ENCODE data around the gene INPP5E. TPM values are rescaled to one million over a fixed set of nuclear protein-coding genes. Genes with fewer than 3 reads are reported as not detected.

Gene INPP5E
- total RNA-seq, 1 donor from 2014 or later = 24.0 TPM

DNA sequence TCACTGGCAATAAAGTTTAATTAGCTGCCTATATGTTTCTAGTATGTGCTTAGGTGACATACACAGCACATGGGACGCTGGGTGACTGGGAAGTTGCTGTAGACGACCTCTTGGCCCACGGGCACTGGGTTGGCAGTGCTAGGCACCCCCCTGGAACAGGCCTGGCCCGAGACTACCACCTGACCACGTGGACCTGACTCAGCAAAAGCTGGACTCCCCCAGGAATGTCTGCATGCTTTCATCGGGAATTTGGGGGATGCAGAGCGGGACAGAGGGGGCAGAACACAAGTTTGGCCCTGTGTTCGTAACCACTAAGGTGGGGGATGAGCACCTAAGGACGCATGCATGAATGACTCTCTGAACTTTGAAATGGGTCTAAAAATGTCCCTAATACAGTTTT is 16.6 kb upstream of the INPP5E start:
- Mint-ChIP-seq H3K27ac (no peak overlapping the region), H3K36me3 (peaks cover 6% of the 10 kb centered on the region), H3K9me3 (no peaks in the 10 kb centered on the region), H3K4me1 (ENCODE audit: unreplicated experiment) (no peaks in the 10 kb centered on the region), H3K27me3 (no peaks in the 10 kb centered on the region), H3K4me3 (no peak overlapping the region)
- DNase-seq (ENCODE audit: extremely low spot score, unreplicated experiment) = no peak
- TF ChIP-seq, protein P1, sequence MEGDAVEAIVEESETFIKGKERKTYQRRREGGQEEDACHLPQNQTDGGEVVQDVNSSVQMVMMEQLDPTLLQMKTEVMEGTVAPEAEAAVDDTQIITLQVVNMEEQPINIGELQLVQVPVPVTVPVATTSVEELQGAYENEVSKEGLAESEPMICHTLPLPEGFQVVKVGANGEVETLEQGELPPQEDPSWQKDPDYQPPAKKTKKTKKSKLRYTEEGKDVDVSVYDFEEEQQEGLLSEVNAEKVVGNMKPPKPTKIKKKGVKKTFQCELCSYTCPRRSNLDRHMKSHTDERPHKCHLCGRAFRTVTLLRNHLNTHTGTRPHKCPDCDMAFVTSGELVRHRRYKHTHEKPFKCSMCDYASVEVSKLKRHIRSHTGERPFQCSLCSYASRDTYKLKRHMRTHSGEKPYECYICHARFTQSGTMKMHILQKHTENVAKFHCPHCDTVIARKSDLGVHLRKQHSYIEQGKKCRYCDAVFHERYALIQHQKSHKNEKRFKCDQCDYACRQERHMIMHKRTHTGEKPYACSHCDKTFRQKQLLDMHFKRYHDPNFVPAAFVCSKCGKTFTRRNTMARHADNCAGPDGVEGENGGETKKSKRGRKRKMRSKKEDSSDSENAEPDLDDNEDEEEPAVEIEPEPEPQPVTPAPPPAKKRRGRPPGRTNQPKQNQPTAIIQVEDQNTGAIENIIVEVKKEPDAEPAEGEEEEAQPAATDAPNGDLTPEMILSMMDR (conservative IDR thresholded peaks at IDR 0.05) = no peak

DNA sequence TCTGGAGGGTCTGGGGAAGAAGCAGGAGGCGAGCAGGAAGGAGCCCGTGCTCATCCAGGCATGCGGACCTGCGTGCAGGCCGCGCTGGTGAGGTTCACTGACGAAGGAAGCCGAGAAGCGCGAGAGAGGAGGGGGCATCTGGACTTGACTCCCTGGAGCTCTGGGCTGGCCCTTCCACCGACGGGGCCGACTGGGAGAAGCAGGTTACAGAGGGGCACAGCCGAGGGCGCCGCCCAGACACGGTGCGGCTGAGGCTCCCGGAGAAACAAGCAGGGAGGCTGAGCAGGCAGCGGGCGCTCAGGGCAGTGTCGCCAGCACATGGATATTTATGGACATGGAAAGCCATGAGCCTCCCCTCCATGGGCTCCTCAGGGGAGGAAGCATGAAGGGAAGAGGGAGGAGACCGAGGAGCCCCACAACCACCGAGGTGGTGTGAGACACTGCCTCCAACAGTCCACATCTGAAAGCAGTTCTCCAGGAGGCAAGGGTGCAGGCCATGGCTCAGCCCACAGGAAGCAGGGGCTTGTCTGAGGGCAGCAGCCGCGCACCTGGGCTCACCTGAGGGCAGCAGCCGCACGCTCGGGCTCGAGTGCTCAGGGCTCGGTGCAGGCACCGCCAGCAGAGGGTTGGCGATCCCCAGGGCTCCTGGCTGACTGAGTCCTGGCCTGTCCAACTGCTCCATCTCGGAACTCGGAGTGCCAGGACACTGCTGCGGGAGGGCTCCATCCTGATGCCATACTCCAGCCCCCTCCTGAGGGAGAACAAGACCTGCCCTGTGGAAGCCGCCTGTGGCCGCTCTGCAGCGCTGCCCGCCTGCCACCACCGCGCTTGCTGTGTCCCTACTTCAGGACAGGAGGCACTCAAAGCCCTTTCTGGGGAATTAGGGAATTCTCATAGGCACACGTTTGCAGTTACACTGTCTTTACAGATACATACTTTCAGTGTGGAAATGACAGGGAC is 15.7 kb upstream of the INPP5E start:
- Mint-ChIP-seq H3K27ac (no peak overlapping the region), H3K9me3 (no peaks in the 10 kb centered on the region), H3K36me3 (peaks cover 8% of the 10 kb centered on the region), H3K4me1 (ENCODE audit: unreplicated experiment) (no peaks in the 10 kb centered on the region), H3K4me3 (no peak overlapping the region), H3K27me3 (no peaks in the 10 kb centered on the region)
- no peak for DNase-seq (ENCODE audit: extremely low spot score, unreplicated experiment)
- TF ChIP-seq, protein P1 (conservative IDR thresholded peaks at IDR 0.05) = no peak

DNA sequence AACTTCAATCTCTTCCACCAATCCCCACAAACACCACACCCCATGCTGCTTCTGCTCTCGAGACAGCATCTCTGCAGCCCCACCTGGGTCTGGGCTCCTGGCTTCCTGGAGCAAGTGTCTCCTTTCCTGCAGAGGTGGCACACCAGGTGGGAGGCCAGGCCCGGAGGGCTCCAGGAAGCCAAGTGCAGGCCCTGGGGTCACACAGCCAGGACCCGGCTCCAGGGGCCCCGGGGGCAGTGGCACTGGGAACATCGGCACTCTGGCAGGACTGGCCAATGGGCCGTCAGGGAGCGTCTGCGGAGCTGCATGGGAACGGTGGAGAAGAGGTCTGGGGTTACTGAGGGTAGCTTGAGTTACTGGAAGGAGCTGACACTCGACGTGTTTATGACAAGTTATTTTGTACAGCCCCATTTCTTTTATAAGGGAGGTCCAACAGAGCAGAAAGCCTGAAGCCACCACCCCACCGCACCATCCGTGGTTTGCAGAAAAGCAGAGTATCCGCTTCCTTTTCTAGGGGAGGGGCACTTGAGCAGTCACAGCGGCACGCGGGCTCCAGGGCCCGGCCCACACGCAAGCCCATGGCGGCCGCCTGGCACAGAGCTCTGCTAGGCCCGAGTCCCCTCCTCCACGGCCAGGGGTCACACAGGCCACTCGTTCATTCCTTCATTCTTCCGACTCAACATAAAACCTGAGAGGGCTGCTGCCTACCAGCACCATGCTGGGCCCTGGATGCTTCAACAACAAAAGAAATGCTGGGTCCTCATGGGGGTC is 14.6 kb upstream of the INPP5E start:
- H3K4me3 Mint-ChIP-seq = no peak overlapping the region
- TF ChIP-seq, protein P1 (conservative IDR thresholded peaks at IDR 0.05) = no peak
- H3K27me3 Mint-ChIP-seq = no peaks in the 10 kb centered on the region
- no peak for DNase-seq (ENCODE audit: extremely low spot score, unreplicated experiment)
- H3K27ac Mint-ChIP-seq = no peak overlapping the region
- H3K36me3 Mint-ChIP-seq = peaks cover 11% of the 10 kb centered on the region
- no peaks in the 10 kb centered on the region for H3K4me1 Mint-ChIP-seq (ENCODE audit: unreplicated experiment)
- H3K9me3 Mint-ChIP-seq = no peaks in the 10 kb centered on the region

DNA sequence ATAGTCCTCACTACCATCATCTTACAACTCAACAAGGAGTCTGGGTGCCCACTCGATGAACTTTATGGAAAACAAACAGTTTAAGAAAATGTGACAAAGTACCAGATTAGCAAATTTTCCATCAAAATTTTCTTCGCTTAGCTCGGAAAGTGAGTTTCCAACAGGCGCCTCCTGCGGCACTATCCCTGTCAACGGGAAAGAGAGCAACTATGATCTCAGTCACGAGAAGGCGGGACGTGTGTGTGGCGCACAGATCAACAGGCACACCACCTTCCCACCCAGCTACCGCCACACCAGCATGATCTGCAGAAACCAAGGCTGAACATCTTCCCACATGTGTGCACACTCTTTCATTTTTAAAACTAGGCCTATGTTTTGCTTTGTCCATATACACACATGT is 13.7 kb upstream of the INPP5E start:
- Mint-ChIP-seq H3K27me3 (no peaks in the 10 kb centered on the region), H3K27ac (no peak overlapping the region), H3K4me3 (no peak overlapping the region), H3K9me3 (no peaks in the 10 kb centered on the region), H3K4me1 (ENCODE audit: unreplicated experiment) (no peaks in the 10 kb centered on the region), H3K36me3 (peaks cover 8% of the 10 kb centered on the region)
- TF ChIP-seq, protein P1 (conservative IDR thresholded peaks at IDR 0.05) = no peak
- no peak for DNase-seq (ENCODE audit: extremely low spot score, unreplicated experiment)

DNA sequence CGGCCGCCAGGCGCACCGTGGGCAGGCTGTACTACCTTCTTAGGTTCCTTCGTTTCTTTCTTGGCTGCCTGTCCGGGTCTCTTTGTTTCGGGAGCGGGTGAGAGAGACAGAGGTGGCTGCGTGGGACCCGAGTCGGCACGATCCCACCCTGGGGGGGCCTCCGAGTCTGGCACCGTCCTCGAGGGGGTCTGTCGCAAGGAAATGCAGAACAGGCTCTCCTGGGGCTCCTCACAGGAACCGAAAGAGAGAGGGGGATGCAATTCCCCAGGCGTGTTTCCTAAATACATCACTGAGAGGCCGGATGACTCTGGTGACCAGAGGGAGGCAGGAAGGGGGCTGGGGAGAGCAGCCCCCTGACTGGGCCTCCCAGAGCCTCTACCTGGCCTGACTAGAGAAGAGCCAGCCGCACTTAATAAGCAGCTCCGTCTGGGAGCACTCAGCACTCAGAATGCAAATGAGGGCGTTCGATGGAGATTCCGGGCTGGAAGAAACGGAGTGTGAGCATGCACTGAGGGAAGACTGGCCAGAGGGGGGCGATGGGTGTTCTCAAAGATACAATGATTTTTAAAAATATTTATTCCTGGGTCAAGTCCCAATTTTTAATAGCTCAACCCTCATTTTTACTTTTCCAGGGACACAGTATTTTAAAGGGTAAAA is 11.7 kb upstream of the INPP5E start:
- TF ChIP-seq, protein P1 (conservative IDR thresholded peaks at IDR 0.05) = no peak
- Mint-ChIP-seq H3K27ac (no peak overlapping the region), H3K36me3 (peaks cover 16% of the 10 kb centered on the region), H3K9me3 (no peaks in the 10 kb centered on the region), H3K4me3 (no peak overlapping the region), H3K27me3 (no peaks in the 10 kb centered on the region), H3K4me1 (ENCODE audit: unreplicated experiment) (no peaks in the 10 kb centered on the region)
- DNase-seq (ENCODE audit: extremely low spot score, unreplicated experiment) = no peak

All from type B pancreatic cell (in vitro differentiated cells).